Suppressor macrophage (primary cell): Measurements from ENCODE around the gene MYH10.

Experiments used
- DNase-seq, 4 experiments: peaks; one replicate each; pipeline ENCODE4 v3.0.0-alpha.2; 2020 to 2022

Gene MYH10

DNA sequence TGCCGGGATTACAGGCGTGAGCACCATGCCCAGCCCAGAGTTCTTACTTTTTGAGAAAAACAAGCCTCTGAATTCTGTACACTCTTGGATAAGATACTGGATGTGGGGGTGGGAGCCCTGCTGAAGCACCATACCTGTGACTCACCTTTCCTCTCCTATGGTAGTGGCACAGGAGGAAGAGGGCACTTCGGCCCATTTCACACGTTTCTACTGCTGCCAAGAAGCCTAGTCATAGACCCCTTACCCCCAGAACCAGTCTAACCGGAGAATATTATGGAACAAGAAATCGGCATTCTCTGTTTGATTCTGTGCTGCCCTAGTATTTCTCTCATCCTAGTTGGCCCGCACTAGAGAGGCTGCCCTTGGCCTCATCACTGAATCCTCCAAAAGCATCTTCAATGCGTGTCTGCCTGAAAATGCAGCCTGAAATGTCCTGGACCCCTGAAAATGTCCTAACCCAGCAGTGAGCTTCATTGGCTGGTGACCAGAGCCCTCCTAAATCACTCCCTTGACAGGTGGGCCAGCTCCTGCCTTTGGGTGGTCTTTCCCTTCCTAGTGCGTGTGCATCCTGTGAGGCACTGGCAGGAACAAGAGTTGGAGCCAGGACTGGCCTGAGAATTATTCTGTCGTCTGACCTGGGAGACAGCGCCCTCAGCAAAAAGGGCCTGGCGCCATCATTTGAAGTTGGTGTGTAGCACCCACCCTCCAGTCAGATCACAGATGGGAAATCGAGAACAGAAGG lies 156.9 kb downstream of the MYH10 start:
- DNase-seq: no peak

GRCh38 chr17:8472663-8473062 lies 157.9 kb downstream of the MYH10 start:
- no peak for DNase-seq

DNA sequence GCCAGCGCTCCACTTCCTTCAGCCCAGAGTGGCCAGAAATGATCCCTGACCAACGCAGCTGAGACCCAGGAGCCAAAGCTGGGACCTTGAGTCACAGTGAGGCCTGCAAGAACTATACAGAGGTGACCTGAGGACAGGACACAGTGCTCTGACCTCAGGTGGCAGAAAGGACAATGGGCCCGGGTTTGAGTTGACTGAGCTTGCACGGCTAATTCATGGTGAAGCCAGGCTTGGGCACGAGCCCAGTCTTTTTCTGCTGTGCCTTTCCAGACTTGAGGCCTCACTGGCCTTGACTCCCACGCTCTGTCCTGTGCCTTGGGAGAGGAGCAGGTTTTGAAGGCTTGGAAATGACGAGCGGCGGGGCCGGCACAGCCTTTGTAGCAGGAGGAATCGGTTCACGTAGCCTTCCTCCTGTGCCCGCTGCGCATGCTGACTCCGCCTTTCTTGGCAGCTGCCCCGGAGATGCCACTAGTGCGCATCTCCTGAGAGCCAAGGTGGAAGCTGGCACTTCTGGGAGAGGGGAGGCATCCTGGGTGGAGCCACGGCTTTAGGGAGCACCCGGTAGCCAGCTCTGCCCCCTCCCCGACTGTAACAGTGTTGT lies 160.0 kb downstream of the MYH10 start:
- DNase-seq: no peak

GRCh38 chr17:8469964-8470363 lies 160.6 kb downstream of the MYH10 start:
- no peak for DNase-seq

DNA sequence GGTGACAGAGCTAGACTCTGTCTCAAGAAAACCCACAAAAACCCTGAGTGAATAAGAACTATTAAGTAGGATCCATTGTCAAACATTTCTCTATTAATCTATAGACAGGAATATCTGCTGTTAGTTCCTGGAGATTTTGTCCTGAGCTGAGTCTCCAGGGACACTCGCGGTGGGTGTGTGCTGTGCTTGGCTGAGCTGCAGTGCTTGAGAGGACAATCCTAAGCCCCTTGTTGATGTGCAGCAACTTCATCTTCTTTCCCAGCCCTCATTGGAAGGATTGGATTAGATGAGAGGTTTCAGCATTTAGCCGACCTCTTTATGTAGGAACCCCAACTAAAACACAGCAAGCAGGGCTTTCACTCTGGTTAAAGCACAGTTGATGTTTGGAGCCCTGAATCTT lies 161.5 kb downstream of the MYH10 start:
- no peak for DNase-seq

DNA sequence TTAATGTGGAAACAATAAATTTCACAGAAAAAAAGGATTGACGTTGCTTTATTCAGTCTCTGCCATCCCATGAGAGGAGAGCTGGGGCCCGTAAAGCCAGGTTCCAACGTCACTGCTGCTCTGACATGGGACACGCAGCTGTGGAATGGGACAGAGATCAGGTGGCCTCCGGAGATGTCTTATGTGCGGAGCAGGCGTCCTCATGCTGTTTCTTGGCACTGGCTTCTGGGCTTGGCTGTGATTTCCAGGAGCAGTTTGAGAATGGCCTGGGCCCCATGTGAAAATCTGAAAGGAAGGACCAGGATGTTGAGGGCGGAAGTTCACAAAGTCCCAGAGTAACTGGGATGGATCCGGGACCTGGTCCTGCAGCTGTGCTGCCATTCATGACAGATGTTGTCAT lies 162.4 kb downstream of the MYH10 start:
- DNase-seq: no peak

DNA sequence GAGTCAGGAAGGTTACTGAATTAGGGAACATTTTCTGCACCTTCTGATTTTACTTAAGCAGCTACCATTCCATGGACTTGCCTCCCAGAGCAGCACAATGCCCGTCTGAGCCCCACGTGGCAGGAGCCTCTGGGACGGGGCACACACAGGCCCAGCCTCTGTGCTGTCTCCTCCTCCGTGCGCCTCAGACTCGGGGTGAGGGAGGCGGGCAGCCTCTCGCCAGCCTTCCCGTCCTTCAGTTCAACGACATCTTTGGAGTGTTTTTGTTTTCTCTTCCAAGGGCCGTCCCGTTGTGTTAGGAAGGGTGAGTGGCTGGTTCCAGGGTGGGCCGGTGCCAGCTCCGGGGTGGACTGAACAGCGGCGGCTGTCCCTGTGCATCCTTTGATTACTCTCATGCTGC lies 163.0 kb downstream of the MYH10 start:
- no peak for DNase-seq

DNA sequence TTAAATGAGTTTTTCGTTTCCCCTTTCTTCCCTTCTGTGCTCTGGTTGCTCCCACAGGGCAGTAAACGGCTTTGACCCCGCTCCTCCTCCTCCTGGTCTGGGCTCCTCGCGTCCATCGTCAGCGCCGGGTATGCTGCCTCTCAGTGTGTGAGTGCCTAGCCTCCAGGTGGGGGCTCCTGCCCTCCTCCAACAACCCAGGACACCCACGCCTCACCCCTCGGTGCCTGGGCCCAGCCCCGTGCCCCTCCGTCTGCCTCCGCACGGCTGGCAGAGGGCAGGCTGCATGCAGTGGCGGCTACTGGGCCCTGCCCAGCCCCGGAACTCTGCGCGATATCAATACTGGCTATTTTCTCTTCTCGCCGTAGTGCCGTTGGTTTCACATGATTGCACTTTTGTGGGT lies 163.7 kb downstream of the MYH10 start:
- DNase-seq: no peak

GRCh38 chr17:8466456-8466855 lies 164.1 kb downstream of the MYH10 start:
- peak in 2 of 4 experiments; percentile 15 to 38 for DNase-seq

- DNase-seq: no peak
Observed at GRCh38 chr17:8465759-8466158, 164.8 kb downstream of the MYH10 start.

DNA sequence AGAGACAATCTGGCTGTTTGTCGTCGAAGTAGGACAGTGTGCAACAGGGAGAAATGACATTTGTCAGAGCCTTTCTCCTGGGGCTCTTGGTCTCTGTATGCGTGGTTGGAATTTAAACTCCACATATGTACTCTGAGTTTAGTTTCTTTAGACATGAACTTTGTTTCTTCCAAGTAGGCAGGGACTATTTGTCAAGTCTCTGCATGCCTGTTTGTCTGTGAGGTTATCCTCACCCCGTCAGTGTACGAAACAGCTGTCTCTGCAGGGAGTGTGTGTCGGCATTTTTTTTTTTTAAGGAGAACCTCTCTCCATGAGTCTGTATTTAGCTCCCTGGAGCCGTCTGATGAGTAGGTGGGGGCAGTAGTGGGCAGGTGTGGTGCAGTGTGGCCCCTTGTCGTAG lies 165.2 kb downstream of the MYH10 start:
- DNase-seq: no peak

GRCh38 chr17:8464941-8465340 lies 165.6 kb downstream of the MYH10 start:
- no peak for DNase-seq

- peak; percentile 58 to 85 (median 74) for DNase-seq
Observed at GRCh38 chr17:8463099-8463498, 167.4 kb downstream of the MYH10 start.

- no peak for DNase-seq
Observed at GRCh38 chr17:8462564-8462963, 168.0 kb downstream of the MYH10 start.

- DNase-seq: no peak
Observed at GRCh38 chr17:8459831-8460230, 170.7 kb downstream of the MYH10 start.

GRCh38 chr17:8459107-8459506 lies 171.4 kb downstream of the MYH10 start:
- DNase-seq: no peak

GRCh38 chr17:8458128-8458527 lies 172.4 kb downstream of the MYH10 start:
- no peak for DNase-seq

- DNase-seq: peak in 1 of 4 experiments; percentile 32
Observed at GRCh38 chr17:8455665-8456209, 174.8 kb downstream of the MYH10 start.

- DNase-seq: no peak
Observed at GRCh38 chr17:8453326-8453725, 177.2 kb downstream of the MYH10 start.

DNA sequence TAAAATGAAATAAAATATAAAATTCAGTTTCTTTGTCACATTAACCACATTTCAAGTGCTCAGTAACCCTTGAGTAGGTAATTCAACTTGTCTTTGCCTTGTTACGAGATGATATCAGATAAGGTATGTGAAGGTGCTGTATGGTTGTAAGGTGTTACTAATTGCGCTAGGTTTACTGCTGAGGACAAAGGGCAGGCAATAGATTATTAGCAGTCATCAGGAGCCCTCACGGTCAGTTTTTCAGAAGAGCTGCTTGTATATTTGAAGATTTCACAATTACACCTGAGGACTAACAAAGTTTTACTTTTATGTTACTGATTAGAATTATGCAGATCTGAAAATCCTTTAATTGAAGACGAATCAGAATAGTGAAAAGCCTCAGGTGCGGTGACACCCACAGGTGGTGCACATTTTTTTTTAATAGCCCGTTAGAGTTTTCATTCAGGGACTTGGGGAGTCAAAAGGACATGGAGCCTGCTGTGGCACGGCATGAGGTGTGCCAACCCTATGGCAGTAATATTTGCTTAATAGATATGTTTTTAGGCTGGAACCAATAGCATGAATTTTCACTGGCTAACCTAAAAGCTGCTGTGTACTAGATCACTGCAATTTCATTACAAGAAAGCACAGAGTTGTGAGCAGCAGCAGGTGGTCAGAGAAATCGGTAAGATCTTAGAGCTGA lies 178.5 kb downstream of the MYH10 start:
- DNase-seq: no peak

GRCh38 chr17:8448310-8448709 lies 182.2 kb downstream of the MYH10 start:
- no peak for DNase-seq

DNA sequence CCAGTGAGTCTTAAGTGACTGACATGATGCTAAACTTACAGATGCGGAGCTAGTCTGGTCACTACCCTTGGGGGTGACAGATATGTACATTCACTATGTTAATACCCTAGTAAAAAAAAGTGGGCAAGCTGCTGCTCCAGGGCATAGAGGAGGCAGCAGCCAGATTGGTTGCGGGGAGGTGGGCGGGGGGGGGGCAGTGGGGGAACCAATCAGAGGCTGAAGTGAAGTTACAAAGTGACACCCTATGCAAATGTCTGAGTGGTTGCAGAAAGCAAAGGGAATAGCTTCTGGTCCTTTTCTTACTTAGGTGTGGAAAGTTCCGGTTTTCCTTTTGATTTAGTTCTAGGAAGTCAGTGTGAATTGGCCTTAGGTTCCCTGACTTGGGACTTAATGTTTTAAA lies 182.7 kb downstream of the MYH10 start:
- DNase-seq: no peak

DNA sequence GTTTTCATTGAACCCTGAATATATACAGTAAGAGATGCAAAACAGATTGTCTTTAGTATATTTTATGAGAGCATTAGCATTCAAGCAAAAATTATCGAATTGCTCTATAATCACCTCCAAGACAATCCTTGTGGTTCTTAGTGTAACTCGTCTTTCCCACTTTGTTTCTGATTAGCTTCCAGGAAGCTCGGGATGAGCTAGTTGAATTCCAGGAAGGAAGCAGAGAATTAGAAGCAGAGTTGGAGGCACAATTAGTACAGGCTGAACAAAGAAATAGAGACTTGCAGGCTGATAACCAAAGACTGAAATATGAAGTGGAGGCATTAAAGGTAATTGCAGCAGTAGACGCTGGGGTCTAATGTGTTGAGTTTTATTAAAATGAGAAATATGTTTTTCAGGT lies 185.0 kb downstream of the MYH10 start:
- no peak for DNase-seq

DNA sequence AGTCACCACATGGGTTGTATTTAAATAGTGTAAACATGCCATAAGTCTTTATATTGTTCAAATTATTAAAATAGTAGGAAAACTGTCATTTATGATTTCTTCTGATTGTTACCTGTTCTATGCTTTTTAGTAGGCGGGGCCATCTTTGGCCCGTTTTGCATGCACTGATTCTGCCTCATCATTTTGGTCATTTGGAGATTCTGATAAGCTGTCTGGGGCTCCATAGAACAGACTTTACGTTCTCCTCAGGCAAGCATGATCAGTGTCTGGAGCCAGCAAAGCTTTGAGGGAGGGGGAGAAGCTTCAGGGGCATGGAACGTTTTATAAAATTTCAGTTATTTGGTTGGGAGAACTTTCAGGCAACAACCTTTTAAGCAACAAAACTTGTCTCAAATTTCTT lies 186.0 kb downstream of the MYH10 start:
- DNase-seq: no peak
